Measurements from ENCODE around the gene SMG9. TPM values are rescaled to one million over a fixed set of nuclear protein-coding genes. Genes with fewer than 3 reads are reported as not detected.
"Not testable (repeated sequence)": the region's sequence is repeated elsewhere in the genome, so short reads cannot be mapped to it uniquely, and the experiment has no call there.

SMG9 gene
- total RNA-seq, 1 experiment from 2014 or later, result 49.9 TPM

DNA sequence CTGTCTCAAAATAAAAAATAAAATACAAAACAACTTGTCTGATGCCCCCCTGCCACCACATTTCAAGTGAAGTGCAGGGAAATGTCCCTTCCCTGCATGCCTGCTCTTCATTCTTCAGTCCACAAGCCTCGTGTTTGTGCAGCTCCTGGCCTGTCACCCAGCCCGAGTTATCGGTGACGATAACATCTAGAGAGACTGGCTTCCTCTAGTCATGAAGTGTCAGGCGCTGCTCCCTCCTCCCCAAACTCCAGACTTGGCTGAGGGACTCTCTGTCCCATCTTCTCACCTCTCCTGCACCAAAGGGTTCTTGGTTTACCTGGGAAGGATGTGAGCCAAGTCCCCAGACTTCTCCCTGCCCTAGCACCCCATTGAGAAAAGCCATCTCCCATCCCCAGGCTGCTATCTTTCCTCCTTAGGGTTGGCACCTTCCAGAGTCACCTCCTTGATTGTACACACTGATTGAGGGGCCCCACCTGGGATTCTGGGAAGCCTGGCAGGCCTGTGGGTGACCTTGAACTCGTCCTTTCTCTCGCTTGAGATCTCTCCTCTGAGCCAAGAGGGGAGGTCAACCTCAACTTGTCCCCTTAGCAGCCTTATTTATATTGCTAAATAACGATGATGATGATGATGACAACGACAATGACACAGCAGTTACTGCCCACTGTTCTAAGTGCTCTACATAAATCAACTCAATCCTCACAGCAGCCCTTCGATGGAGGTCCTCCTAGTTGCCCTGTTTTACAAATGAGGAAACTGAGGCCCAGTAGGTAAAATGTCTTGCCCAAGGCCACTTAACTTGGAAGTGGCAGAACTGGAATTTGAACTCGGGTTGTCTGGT, 71.7 kb downstream of the SMG9 start:
- ATAC-seq (no peak), DNase-seq (ENCODE audit: low read depth, low spot score) (no peak)
- Histone ChIP-seq H3K4me1 (ENCODE audit: control insufficient read depth, insufficient read depth, low read length) (no peaks in the 10 kb centered on the region), H3K27ac (ENCODE audit: low read length) (no peak overlapping the region), H3K36me3 (ENCODE audit: control insufficient read depth, insufficient read depth, low read length) (no peaks in the 10 kb centered on the region), H3K27me3 (ENCODE audit: control insufficient read depth, insufficient read depth, low read length) (no peaks in the 10 kb centered on the region), H3K4me3 (ENCODE audit: low read depth in 2 of 2, low read length in 2 of 2) (no peak overlapping the region), H3K9me3 (ENCODE audit: control insufficient read depth, insufficient read depth, low read depth, low read length) (no peaks in the 10 kb centered on the region)
- ChIA-PET POLR2A (interaction anchor here (0.7 kb wide), 1 partner anchor 85 kb away, joined by 5 read pairs; no protein-coding TSS in a partner anchor), CTCF (no interaction called here)
- TF ChIP-seq CTCF (IDR thresholded peaks at IDR 0.05), result no peak
- TF ChIP-seq TCF7L2 (IDR thresholded peaks at IDR 0.05; ENCODE audit: low read depth, low read length), result no peak
- TF ChIP-seq, protein P1, sequence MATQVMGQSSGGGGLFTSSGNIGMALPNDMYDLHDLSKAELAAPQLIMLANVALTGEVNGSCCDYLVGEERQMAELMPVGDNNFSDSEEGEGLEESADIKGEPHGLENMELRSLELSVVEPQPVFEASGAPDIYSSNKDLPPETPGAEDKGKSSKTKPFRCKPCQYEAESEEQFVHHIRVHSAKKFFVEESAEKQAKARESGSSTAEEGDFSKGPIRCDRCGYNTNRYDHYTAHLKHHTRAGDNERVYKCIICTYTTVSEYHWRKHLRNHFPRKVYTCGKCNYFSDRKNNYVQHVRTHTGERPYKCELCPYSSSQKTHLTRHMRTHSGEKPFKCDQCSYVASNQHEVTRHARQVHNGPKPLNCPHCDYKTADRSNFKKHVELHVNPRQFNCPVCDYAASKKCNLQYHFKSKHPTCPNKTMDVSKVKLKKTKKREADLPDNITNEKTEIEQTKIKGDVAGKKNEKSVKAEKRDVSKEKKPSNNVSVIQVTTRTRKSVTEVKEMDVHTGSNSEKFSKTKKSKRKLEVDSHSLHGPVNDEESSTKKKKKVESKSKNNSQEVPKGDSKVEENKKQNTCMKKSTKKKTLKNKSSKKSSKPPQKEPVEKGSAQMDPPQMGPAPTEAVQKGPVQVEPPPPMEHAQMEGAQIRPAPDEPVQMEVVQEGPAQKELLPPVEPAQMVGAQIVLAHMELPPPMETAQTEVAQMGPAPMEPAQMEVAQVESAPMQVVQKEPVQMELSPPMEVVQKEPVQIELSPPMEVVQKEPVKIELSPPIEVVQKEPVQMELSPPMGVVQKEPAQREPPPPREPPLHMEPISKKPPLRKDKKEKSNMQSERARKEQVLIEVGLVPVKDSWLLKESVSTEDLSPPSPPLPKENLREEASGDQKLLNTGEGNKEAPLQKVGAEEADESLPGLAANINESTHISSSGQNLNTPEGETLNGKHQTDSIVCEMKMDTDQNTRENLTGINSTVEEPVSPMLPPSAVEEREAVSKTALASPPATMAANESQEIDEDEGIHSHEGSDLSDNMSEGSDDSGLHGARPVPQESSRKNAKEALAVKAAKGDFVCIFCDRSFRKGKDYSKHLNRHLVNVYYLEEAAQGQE (IDR thresholded peaks at IDR 0.05; ENCODE audit: insufficient read depth in 1 of 2, low read depth in 2 of 2, low read length in 1 of 2), result no peak
- TF ChIP-seq SIN3A (IDR thresholded peaks at IDR 0.05; ENCODE audit: borderline replicate concordance, insufficient read depth, low read depth, low read length), result no peak
- TF ChIP-seq POLR2AphosphoS5 (IDR thresholded peaks at IDR 0.05; ENCODE audit: low read depth, low read length), result no peak
- BruUV-seq (replicated peaks), result no TSS peak
- intact Hi-C loops (cut with micrococcal nuclease; ENCODE audit: unreplicated experiment), result no loop called here
- in situ Hi-C loops (cut with HindIII; ENCODE audit: low pct_unique_long_range_greater_than_20kb, low sequenced_read_pairs), result no loop called here

- H3K9me3 ChIP-seq (ENCODE audit: control insufficient read depth, insufficient read depth, low read depth, low read length); ATAC-seq; BruUV-seq (replicated peaks); H3K27ac ChIP-seq (ENCODE audit: low read length); CTCF ChIA-PET; in situ Hi-C loops (cut with HindIII; ENCODE audit: low pct_unique_long_range_greater_than_20kb, low sequenced_read_pairs); H3K4me3 ChIP-seq (ENCODE audit: low read depth in 2 of 2, low read length in 2 of 2); H3K4me1 ChIP-seq (ENCODE audit: control insufficient read depth, insufficient read depth, low read length); DNase-seq (ENCODE audit: low read depth, low spot score); H3K36me3 ChIP-seq (ENCODE audit: control insufficient read depth, insufficient read depth, low read length); H3K27me3 ChIP-seq (ENCODE audit: control insufficient read depth, insufficient read depth, low read length); intact Hi-C loops (cut with micrococcal nuclease; ENCODE audit: unreplicated experiment): not testable (repeated sequence)
- POLR2A ChIA-PET, result interaction anchor here (0.7 kb wide), 1 partner anchor 85 kb away, joined by 5 read pairs; no protein-coding TSS in a partner anchor
These were observed 72.5 kb downstream of the SMG9 start for GRCh38 chr19:43682269-43682668.

GRCh38 chr19:43681821-43682220, 72.9 kb downstream of the SMG9 start:
- ChIA-PET POLR2A (no interaction called here), CTCF (no interaction called here)
- H3K9me3 ChIP-seq (ENCODE audit: control insufficient read depth, insufficient read depth, low read depth, low read length), result no peaks in the 10 kb centered on the region
- H3K27ac ChIP-seq (ENCODE audit: low read length), result no peak overlapping the region
- no peak overlapping the region for H3K4me3 ChIP-seq (ENCODE audit: low read depth in 2 of 2, low read length in 2 of 2)
- in situ Hi-C loops (cut with HindIII; ENCODE audit: low pct_unique_long_range_greater_than_20kb, low sequenced_read_pairs) (no loop called here), intact Hi-C loops (cut with micrococcal nuclease; ENCODE audit: unreplicated experiment) (no loop called here)
- TF ChIP-seq TCF7L2 (IDR thresholded peaks at IDR 0.05; ENCODE audit: low read depth, low read length) (no peak), CTCF (IDR thresholded peaks at IDR 0.05) (no peak), POLR2AphosphoS5 (IDR thresholded peaks at IDR 0.05; ENCODE audit: low read depth, low read length) (no peak)
- TF ChIP-seq, protein P1 (IDR thresholded peaks at IDR 0.05; ENCODE audit: insufficient read depth in 1 of 2, low read depth in 2 of 2, low read length in 1 of 2), result no peak
- H3K27me3 ChIP-seq (ENCODE audit: control insufficient read depth, insufficient read depth, low read length), result no peaks in the 10 kb centered on the region
- no peaks in the 10 kb centered on the region for H3K36me3 ChIP-seq (ENCODE audit: control insufficient read depth, insufficient read depth, low read length)
- DNase-seq (ENCODE audit: low read depth, low spot score) (no peak), ATAC-seq (no peak)
- H3K4me1 ChIP-seq (ENCODE audit: control insufficient read depth, insufficient read depth, low read length), result no peaks in the 10 kb centered on the region
- BruUV-seq (replicated peaks), result no TSS peak
